ENCODE measurements around the gene PHF21A.

The PHF21A gene

DNA sequence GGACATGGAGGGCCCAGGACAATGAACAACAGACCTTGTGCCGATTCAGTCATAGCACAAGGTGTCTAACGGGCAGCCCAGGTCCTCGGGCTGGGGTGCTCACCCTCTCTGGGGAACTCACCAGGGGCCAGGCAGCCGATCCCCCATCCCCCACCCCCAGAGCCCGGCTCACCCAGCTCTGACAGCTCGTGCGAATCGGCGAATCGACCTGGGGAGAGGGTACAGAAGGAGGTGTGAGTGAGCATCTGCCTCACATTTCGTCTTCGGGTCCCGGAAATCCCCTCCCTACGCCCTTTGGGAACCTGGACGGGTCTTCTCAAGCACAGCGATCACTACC is 204.0 kb downstream of the PHF21A start:
- no peak for DNase-seq (ENCODE audit: low spot score)
- ChIA-PET CTCF (no interaction called here), POLR2A (ENCODE audit: low non-redundant PET) (interaction anchor here (1.0 to 1.6 kb wide), 2 partner anchors 9 to 13 kb away, joined by 3 to 5 read pairs; no protein-coding TSS in a partner anchor)
- TF ChIP-seq, protein P1, sequence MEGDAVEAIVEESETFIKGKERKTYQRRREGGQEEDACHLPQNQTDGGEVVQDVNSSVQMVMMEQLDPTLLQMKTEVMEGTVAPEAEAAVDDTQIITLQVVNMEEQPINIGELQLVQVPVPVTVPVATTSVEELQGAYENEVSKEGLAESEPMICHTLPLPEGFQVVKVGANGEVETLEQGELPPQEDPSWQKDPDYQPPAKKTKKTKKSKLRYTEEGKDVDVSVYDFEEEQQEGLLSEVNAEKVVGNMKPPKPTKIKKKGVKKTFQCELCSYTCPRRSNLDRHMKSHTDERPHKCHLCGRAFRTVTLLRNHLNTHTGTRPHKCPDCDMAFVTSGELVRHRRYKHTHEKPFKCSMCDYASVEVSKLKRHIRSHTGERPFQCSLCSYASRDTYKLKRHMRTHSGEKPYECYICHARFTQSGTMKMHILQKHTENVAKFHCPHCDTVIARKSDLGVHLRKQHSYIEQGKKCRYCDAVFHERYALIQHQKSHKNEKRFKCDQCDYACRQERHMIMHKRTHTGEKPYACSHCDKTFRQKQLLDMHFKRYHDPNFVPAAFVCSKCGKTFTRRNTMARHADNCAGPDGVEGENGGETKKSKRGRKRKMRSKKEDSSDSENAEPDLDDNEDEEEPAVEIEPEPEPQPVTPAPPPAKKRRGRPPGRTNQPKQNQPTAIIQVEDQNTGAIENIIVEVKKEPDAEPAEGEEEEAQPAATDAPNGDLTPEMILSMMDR (conservative IDR thresholded peaks at IDR 0.05; ENCODE audit: low read depth), result no peak
- H3K27ac ChIP-seq, result peak overlapping the region; percentile 100

DNA sequence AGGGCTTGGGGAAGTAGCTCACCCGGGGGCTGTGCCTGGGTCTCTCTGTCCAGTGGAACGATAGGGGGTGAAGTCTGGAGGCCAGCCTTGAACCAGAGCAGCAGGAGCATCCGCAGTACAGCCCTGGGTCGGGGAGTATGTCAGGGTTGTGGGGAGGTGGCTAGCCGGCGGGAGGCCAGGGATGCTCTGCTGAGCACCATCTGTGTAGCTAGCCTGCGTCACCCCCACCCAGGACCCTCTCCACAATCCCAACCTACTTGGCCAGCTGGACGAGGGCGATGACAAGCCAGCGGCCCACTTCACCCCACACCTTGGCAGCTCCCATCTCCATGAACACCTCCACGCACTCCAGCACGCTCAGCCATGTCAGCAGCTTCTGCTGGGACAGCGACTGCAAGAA is 205.8 kb downstream of the PHF21A start:
- H3K27ac ChIP-seq, result no peak overlapping the region
- TF ChIP-seq, protein P1 (conservative IDR thresholded peaks at IDR 0.05; ENCODE audit: low read depth), result no peak
- ChIA-PET CTCF (interaction anchor here (0.6 kb wide), 1 partner anchor 31 kb away, joined by 4 read pairs; no protein-coding TSS in a partner anchor), POLR2A (ENCODE audit: low non-redundant PET) (no interaction called here)
- DNase-seq (ENCODE audit: low spot score), result no peak

DNA sequence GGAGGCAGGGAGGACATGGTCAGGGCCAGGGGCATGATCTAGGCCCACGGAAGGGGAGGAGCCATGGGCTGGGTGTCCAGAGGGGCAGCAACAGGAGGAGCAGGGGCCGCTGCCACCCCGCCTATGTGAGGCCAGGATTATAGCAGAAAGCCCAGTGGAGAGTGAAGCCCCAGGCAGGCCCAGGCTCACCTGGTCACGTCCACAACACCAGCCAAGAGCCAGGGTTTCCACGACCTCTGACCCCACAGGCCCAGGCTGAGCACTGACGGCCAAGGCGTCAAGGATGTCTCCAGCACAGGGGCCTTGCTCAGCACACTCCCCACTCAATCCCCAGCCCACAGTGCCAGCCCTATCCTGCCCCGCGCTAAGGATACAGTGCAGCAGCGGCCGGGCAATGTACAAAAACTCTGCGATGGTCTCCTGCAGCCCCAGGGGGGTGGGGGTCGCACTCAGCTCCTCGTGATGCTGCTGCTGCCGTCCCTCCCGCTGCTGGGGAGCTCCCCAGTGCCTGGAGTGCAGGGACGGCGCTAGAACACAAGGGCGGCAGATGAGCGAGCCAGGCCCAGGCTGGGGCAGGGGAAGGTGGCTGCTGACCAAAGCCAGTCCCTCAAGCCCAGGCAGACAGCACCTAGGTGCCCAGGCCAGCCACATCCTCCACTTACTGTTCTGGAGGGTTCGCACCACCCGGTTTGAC is 207.2 kb downstream of the PHF21A start:
- CTCF ChIA-PET, result interaction anchor here (1.1 kb wide), 1 partner anchor 15 kb away, joined by 3 read pairs; no protein-coding TSS in a partner anchor

DNA sequence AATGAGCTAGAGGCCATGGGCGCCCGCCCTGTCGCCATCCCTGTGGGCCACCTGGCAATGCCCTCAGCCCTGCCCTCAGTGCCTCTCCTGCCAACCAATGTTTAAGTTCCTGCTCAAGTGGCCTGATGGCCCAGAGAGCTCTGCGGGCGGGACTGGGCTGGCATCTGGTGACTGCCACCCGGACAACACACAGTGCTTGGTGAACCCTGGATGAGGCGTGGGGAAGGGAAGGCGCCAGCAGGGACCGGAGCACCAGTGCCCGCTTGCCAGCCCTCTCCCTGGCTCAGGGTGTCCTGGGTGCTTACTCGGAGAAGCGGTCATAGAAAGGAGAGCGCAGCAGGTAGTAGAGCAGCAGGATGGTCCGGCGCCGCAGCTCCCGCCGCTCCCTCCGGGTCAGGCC is 207.7 kb downstream of the PHF21A start:
- POLR2A ChIA-PET (ENCODE audit: low non-redundant PET), result no interaction called here
- CTCF ChIA-PET, result interaction anchor here (0.6 to 1.1 kb wide), 2 partner anchors 13 to 15 kb away, joined by 3 read pairs; no protein-coding TSS in a partner anchor
- TF ChIP-seq, protein P1 (conservative IDR thresholded peaks at IDR 0.05; ENCODE audit: low read depth), result no peak
- H3K27ac ChIP-seq, result peak overlapping the region; percentile 25; the same call in 1 of the 2 replicates
- DNase-seq (ENCODE audit: low spot score), result no peak

More for the DNA sequence above, 207.2 kb downstream of the PHF21A start:
- TF ChIP-seq, protein P1 (conservative IDR thresholded peaks at IDR 0.05; ENCODE audit: low read depth), result no peak
- peak overlapping the region; percentile 25; the same call in 1 of the 2 replicates for H3K27ac ChIP-seq
- POLR2A ChIA-PET (ENCODE audit: low non-redundant PET), result no interaction called here
- DNase-seq (ENCODE audit: low spot score), result no peak

DNA sequence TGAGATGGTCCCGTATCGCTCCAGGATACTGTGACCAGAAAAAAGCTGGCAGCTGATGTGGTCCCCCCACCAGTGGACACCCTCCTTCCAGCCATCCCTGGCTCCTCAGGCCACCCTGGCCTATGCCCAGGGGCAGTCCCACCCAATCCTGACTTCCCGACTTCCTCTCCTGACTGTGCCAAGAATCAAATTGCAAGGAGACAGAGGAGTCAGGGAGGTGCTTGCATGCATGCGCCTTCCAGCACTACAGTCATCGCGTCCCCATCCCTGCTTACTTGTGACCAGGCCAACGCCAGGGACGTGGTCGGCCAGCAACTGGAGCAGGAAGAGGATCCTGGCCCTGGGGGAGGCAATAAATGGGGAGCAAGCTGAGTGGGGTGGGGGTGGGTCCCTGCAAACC is 210.6 kb downstream of the PHF21A start:
- POLR2A ChIA-PET (ENCODE audit: low non-redundant PET), result no interaction called here
- no peak for DNase-seq (ENCODE audit: low spot score)
- CTCF ChIA-PET, result no interaction called here
- TF ChIP-seq, protein P1 (conservative IDR thresholded peaks at IDR 0.05; ENCODE audit: low read depth), result no peak
- H3K27ac ChIP-seq, result peak overlapping the region; percentile 9; the same call in 1 of the 2 replicates

DNA sequence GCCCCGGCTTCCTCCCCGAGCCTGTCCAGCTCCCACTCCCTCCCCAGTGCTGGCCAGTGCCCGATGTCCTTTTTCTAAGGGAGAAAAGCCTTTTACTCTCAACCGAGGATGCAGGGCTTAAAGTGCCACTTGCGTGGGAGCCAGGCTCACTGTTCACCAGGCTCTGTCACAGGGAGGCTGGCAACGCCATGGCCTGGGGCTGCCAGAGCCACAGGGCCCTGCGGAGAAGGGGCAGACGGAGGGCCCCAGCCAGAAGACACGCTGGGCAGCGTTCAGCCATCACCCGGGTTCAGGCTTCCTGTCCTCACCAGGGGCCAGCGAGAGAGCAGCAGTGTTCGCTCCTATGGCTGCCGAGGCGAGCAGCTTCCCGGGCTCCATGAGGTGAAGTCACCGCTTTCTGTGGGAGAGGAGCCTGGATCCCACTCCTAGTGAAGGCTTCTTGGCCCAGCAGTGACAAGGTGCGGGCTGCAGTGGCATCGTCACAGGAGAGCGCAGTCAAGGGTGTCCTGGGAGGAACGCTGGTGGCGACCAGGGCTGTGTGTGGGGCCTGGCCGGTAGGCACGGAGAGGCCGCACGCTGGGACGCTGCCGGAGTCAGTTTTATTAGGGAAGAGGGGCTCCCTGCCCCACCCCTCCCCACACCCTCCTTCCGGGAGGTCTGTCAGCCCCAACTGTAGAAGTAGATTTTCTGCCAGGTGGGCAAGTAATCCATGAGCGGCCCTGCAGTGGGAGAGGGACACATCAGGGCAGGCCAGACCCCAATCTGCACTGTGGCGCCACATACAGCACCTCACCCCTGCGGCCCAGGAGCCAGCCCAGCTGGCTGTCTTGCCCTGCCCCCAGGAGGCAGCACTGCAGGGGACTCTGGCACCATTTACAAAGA is 211.4 kb downstream of the PHF21A start:
- peak overlapping the region; percentile 20 for H3K27ac ChIP-seq
- ChIA-PET CTCF (no interaction called here), POLR2A (ENCODE audit: low non-redundant PET) (interaction anchor here (1.6 kb wide), 1 partner anchor 8 kb away, joined by 5 read pairs; the partner anchor contains the start of gene PEX16)
- TF ChIP-seq, protein P1 (conservative IDR thresholded peaks at IDR 0.05; ENCODE audit: low read depth), result no peak
- no peak for DNase-seq (ENCODE audit: low spot score)

Measured in RWPE1 (cell line).